GM12864 (cell line): ENCODE data around the gene LUZP2.

Source experiments
- DNase-seq: peaks from one replicate; pipeline ENCODE4 v3.0.0-alpha.2; 2011; ENCODE audit warnings: low read depth
- H3K4me3 ChIP-seq: 2 replicates; pipeline ENCODE4 v1.5.1; 2011; ENCODE audit warnings: mild to moderate bottlenecking, low read depth, low read length, control low read depth
- CTCF ChIP-seq: IDR thresholded peaks from 2 replicates; pipeline ENCODE4 v1.5.1; 2011; ENCODE audit warnings: low read depth, mild to moderate bottlenecking, moderate library complexity, low read length, control low read depth, inconsistent platforms; ENCODE audit errors: missing control alignments

Gene LUZP2

GRCh38 chr11:24723231-24723630 is 226.4 kb downstream of the LUZP2 start:
- no peak overlapping the region for H3K4me3 ChIP-seq
- DNase-seq, result no peak
- no peak for TF ChIP-seq CTCF

GRCh38 chr11:24731554-24731953 is 234.7 kb downstream of the LUZP2 start:
- no peak for DNase-seq
- no peak for TF ChIP-seq CTCF
- H3K4me3 ChIP-seq, result no peak overlapping the region

GRCh38 chr11:24734742-24735237 is 237.9 kb downstream of the LUZP2 start:
- TF ChIP-seq CTCF, result no peak
- no peak for DNase-seq
- H3K4me3 ChIP-seq, result no peak overlapping the region

- H3K4me3 ChIP-seq, result no peak overlapping the region
- no peak for TF ChIP-seq CTCF
- no peak for DNase-seq
These were observed 242.1 kb downstream of the LUZP2 start for GRCh38 chr11:24738972-24739371.

GRCh38 chr11:24739637-24740036 is 242.8 kb downstream of the LUZP2 start:
- no peak for TF ChIP-seq CTCF
- H3K4me3 ChIP-seq, result no peak overlapping the region
- DNase-seq, result no peak

- DNase-seq, result no peak
- H3K4me3 ChIP-seq, result no peak overlapping the region
- TF ChIP-seq CTCF, result no peak
These were observed 250.7 kb downstream of the LUZP2 start for GRCh38 chr11:24747275-24748251.
